Limb (tissue), 2 donors: ENCODE measurements around the gene PTH1R.

ENCODE experiments used
- DNase-seq, 2 donors: peaks; one replicate each; pipeline ENCODE4 v3.0.0-alpha.2; 2016; ENCODE audit errors: extremely low spot score in 2 of 2

The PTH1R gene

GRCh38 chr3:46849686-46850467, 27.6 kb upstream of the PTH1R start:
- peak in 1 of 2 donors; percentile 27 for DNase-seq

GRCh38 chr3:46850468-46850779, 27.1 kb upstream of the PTH1R start:
- DNase-seq, result peak in 1 of 2 donors; percentile 26

GRCh38 chr3:46851364-46852333, 25.9 kb upstream of the PTH1R start:
- no peak for DNase-seq

GRCh38 chr3:46852334-46852720, 25.2 kb upstream of the PTH1R start:
- no peak for DNase-seq

GRCh38 chr3:46852839-46853355, 24.6 kb upstream of the PTH1R start:
- DNase-seq, result no peak

GRCh38 chr3:46853441-46854415, 23.8 kb upstream of the PTH1R start:
- no peak for DNase-seq

- DNase-seq, result no peak
These were observed 22.9 kb upstream of the PTH1R start for GRCh38 chr3:46854555-46854991.

GRCh38 chr3:46856576-46857471, 20.7 kb upstream of the PTH1R start:
- peak in 1 of 2 donors; percentile 26 for DNase-seq

- DNase-seq, result no peak
These were observed 19.8 kb upstream of the PTH1R start for GRCh38 chr3:46857485-46858341.

- peak in 1 of 2 donors; percentile 20 for DNase-seq
These were observed 19.1 kb upstream of the PTH1R start for GRCh38 chr3:46858456-46858855.

- no peak for DNase-seq
These were observed 18.4 kb upstream of the PTH1R start for GRCh38 chr3:46859001-46859710.

- DNase-seq, result peak in 1 of 2 donors; percentile 38
These were observed 17.3 kb upstream of the PTH1R start for GRCh38 chr3:46860017-46860809.

- DNase-seq, result peak in 1 of 2 donors; percentile 18
These were observed 16.5 kb upstream of the PTH1R start for GRCh38 chr3:46860810-46861604.

GRCh38 chr3:46861605-46862368, 15.7 kb upstream of the PTH1R start:
- DNase-seq, result peak in 1 of 2 donors; percentile 25

GRCh38 chr3:46862369-46863025, 15.0 kb upstream of the PTH1R start:
- peak in 1 of 2 donors; percentile 21 for DNase-seq
